ENCODE data around the gene ERC1.
"Not testable (repeated sequence)": the region's sequence is repeated elsewhere in the genome, so short reads cannot be mapped to it uniquely, and the experiment has no call there.

The ERC1 gene

GRCh38 chr12:1197264-1198018 lies 206.4 kb downstream of the ERC1 start:
- peak; percentile 48 for DNase-seq

- not testable (repeated sequence) for DNase-seq
These were observed 207.8 kb downstream of the ERC1 start for GRCh38 chr12:1198854-1199253.

DNA sequence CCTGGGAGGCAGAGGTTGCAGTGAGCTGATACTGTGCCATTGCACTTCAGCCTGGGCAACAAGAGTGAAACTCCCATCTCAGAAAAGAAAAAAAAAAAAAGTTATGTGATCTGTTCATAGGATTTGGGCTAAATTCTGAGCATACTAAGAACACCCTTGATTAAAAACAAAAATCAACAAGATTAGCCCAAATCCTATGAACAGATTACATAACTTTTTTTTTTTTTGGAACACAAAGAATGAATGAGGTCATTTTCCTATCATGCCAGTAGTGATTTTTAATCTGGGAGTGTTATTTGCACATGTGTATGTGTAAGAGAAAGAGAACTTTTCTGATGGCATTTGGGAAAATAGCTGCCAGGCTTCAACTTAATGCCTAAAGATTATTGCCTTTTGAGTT lies 208.7 kb downstream of the ERC1 start:
- DNase-seq: no peak

GRCh38 chr12:1201030-1201429 lies 210.0 kb downstream of the ERC1 start:
- DNase-seq: no peak

DNA sequence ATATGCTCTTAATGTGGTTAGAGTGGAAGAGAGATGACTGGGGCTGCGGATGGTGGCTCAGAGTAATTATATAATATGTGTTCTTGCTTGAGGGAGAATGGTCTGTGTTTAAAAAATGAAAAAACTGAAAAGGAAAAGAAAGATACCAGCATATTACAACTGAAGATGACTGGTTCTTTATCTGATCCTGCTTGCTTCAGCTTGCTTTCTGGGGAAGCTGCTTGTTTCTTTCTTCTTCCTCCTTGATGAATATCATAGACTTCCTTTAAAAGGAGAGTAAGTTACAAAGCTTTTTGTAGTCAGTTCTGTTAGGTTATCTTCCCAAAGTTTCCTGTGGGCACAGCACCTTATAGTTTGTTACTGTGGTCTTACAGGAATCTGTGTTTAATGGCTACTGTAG lies 210.9 kb downstream of the ERC1 start:
- DNase-seq: no peak

GRCh38 chr12:1203735-1204019 lies 212.7 kb downstream of the ERC1 start:
- no peak for DNase-seq

GRCh38 chr12:1204581-1205121 lies 213.6 kb downstream of the ERC1 start:
- no peak for DNase-seq

DNA sequence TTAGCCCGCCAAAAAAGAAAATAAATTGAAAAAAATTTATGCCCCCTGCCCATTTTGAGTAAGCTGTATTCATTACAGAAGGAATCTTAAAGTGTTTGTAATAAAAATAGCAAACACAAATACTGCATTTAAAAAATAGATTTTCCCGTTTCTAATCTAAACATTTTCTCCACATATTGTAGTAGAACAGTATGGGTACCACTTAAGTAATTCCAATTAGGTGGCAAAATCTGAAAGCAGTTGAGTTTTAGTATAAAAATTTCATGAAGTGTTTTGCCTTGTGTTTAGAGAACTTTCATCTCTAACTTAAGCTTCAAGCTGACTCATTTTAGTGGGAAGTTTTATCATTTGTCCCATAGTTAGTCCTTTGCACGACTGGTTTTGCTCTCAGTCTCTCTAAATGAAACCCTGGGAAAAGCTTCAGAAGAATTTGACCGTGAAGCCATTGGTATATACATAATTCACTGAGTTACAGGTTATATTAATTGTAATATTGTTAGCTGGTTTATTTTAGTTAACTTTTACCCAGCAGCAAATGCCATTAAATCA lies 214.6 kb downstream of the ERC1 start:
- DNase-seq: peak; percentile 46

DNA sequence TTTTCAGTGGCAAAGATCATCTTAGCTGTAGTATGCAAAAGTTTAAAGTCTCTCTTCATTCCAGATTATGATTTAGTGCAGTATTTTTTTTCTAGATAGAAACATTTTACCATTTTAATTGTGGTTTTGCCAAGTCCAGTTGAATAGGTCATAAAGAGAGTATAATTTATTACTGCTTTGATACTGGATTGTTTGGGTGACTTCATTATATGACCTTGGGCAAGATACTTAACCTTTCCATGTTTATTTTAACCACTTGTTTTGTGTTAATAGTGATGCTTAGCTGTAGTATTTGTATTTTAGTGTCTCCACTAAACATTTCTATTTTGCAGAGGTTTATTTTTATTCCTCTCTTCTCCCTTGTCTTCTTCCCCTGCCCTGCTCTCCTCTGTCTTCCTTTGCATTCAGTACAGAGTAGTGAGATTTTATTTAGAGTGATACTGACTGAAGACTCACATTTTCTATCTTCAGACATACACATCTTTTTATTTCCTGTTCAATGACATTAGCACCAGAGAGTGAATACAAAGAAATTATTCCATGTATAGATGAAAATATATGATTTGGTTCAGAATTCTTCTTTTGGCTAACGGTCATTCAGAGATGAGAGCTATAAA lies 215.2 kb downstream of the ERC1 start:
- DNase-seq: no peak

- no peak for DNase-seq
These were observed 216.3 kb downstream of the ERC1 start for GRCh38 chr12:1207276-1207675.

DNA sequence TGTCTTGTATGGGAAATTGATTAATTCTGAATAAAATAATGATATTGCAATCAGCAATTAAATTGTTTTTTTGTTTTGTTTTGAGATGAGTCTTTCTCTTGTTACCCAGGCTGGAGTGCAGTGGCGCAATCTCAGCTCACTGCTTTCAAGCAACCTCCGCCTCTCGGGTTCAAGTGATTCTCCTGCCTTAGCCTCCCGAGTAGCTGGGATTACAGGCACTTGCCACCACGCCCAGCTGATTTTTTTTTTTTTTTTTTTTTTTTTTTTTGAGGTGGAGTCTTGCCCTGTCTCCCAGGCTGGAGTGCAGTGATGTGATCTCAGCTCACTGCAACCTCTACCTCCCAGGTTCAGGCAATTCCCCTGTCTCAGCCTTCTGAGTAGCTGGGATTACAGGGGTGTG lies 217.7 kb downstream of the ERC1 start:
- DNase-seq: not testable (repeated sequence)

DNA sequence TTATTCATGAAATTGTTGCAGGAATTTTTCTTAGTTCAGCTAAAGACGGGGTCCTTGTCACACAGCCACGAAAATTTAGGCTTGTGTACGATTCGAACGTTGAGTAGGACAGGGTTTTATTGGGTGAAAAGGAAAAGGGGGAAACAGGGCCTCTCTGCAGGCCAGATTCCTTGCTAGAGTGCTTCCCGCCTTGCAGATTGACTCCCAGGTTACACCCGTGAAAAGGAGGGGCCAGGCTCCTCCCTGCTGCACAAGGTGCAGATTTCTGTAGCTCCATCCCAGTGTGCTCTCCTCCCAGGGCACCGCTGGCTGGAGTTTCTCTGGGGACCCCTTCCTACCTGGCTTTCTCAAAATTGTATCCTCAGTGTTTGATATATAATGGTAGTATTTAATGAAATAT lies 221.5 kb downstream of the ERC1 start:
- no peak for DNase-seq

GRCh38 chr12:1213205-1213604 lies 222.2 kb downstream of the ERC1 start:
- no peak for DNase-seq

DNA sequence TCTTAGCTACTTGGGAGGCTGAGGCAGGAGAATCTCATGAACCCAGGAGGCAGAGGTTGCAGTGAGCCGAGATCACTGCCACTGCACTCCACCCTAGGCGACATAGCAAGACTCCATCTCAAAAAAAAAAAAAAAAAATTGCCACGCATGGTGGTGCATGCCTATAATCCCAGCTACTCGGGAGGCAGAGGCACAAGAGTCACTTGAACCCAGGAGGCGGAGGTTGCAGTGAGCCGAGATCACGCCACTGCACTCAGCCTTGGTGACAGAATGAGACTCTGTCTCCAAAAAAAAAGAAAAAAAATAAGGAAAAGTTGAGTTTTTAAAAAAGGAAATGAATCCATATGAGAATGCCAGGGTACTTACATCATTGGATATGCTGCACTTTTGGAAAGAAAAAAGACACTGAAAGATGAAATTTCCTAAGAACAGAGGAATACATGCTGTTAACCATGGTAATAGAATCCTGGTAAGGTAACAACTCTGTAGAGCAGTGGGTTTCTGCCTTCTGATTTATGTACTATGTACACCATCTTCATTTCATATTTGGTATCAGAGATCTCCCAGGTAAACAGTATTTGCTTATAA lies 222.7 kb downstream of the ERC1 start:
- peak; percentile 22 for DNase-seq

- DNase-seq: no peak
These were observed 225.5 kb downstream of the ERC1 start for GRCh38 chr12:1216560-1216959.

DNA sequence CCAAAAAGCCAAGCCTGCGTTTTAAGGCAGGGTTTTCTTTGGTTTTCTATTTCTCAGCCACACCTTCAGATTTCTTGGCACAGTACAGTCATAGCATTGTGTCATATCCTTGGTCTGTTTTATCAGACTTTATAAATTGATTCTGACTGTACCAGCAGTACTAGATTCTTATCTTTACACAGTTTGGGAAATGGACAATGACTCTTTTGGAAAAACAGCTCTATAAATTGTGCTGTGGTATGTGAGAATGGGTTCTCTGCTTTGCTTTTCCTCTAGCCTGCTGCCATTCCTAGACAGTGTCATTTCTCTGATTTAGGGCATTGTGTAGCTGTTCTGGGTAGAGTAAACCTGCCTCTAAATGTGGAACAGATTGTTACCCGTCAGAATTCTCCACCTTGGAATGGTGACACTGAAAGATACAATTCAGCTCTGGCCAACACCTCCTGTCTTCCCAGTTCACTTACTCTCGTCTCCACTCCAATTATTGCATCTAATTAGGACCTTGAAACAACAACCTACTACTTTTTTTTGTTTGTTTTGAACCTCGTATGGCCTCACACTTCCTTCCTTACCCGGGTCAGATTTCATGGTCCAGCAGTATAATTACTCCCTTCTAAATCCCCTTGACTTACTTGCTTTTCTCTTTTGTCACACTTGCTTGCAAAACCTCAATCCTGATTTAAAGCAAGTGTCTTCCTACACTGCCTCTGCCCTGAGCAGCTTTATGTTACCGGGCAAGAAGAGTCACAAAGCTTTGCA lies 226.3 kb downstream of the ERC1 start:
- DNase-seq: peak; percentile 88

GRCh38 chr12:1218369-1218768 lies 227.3 kb downstream of the ERC1 start:
- DNase-seq: no peak

DNA sequence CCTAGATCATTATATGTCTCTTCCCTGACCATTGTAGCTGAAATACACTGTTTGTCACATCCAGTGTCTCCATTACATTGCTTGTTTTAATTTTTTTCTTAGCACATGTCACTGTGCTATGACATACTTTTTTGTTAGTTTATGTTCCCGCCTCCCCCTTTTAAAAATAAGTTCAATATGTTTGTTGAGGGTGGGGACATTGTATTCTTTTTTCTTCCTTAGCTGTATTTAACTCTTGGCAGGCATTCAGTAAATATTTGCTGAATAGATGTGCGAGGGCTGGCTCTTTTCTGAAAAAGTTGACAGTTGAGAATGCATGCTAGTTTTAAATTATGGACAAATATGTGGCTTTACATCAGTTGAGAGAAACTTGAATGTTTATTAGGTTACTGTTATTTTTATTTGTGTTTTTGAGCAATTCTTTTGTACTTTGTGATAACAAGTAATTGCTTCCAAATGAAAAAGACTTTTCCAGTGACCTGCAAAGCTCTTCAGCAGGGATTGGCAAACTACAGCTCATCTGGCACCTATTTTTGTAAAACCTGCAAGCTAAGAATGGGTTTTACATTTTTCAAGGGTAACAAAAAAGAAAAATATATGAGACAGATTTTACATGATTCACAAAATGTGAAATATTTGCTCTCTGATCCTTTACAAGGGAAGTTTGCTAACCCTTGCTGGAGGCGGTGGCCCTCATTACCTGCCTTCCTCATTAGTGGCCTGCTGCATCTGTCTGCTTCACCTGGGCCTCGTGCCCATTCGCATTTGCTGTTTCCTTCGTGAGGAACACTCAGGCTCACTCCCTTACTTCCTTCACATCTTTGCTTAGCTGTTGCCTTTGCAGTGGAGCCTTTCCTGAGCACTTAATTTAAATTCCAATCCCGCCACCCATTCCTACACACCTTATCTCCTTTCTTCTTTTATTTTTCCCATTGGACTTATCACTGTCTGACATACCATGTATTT lies 229.4 kb downstream of the ERC1 start:
- DNase-seq: no peak

DNA sequence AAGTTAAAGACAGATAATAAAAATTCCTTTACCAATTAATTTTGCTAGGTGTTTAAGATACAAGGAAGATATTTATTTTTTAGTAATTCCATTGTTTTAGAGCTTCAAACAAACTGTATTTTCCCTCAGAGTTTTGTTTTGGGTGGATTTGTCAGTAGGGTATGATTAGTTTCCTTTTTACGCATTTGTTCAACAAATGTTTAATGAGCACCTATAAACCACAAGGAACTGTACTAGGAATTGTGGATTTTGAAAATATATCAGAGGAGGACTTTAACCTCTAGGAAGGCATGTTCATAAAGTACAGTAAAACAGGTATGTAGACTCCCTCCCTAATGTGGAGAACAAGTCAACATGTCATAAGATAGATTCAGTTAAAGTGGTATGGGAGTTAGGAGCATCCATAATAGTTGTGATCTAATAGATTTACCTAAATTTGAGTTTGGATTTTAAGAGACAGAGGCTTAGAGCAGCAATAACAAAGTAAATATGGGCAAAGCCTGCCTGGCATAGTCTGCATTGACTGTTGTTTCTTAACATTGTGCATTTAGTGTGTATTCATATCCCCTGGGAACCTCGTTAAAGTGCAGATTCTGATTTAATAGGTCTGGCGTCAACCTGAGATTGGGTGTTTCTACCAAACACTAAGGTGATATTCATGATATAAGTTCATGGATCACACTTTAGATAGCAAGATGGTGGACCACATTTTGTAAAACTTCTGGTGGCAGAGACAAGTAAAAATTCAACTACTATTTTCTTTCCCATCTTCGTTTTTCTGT lies 232.0 kb downstream of the ERC1 start:
- DNase-seq: no peak

- DNase-seq: no peak
These were observed 235.9 kb downstream of the ERC1 start for GRCh38 chr12:1226951-1227350.

DNA sequence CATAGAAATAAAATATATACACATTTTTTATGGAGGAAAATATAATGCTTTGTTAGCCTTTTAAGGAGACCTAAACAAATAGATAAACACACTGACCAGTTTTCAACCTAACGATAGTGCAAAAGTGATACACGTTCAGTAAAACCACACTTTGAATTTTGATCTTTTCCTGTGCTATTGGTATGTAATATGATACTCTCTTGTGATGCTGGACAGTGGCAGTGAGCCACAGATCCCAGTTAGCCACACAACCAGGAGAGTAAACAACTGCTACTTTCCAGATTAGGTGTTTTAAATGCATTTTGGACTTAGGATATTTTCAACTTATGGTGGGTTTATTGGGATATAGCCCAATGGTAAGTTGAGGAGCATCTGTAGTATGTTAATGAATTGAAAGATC lies 243.1 kb downstream of the ERC1 start:
- no peak for DNase-seq

All from fibroblast of skin of back (primary cell).